Measurements from ENCODE around the gene DGCR8. TPM values are rescaled to one million over a fixed set of nuclear protein-coding genes. Genes with fewer than 3 reads are reported as not detected.
"Not testable (repeated sequence)": the region's sequence is repeated elsewhere in the genome, so short reads cannot be mapped to it uniquely, and the experiment has no call there.

The DGCR8 gene
- polyA plus RNA-seq, 2 of the 4 experiments (the other 2 are of a cell fraction) = 18.1 to 21.3 TPM

- TF ChIP-seq FOXS1 (CRISPR knock-in tag; IDR thresholded peaks at IDR 0.05) (no peak), HES2 (IDR thresholded peaks at IDR 0.05) (no peak), HEYL (CRISPR knock-in tag; IDR thresholded peaks at IDR 0.05) (no peak), ESRRA (IDR thresholded peaks at IDR 0.05; ENCODE audit: borderline replicate concordance, low read length) (no peak), FOSL2 (IDR thresholded peaks at IDR 0.05) (no peak), FOSL2 (CRISPR knock-in tag; IDR thresholded peaks at IDR 0.05) (no peak), GATA3 (IDR thresholded peaks at IDR 0.05; ENCODE audit: borderline replicate concordance) (no peak), SMC3 (IDR thresholded peaks at IDR 0.05) (no peak), ZFP36 (IDR thresholded peaks at IDR 0.05; ENCODE audit: borderline replicate concordance, partially characterized antibody) (no peak), CEBPB (IDR thresholded peaks at IDR 0.05) (no peak)
These were observed 14.0 kb upstream of the DGCR8 start (continued) for GRCh38 chr22:20065896-20066616.

DNA sequence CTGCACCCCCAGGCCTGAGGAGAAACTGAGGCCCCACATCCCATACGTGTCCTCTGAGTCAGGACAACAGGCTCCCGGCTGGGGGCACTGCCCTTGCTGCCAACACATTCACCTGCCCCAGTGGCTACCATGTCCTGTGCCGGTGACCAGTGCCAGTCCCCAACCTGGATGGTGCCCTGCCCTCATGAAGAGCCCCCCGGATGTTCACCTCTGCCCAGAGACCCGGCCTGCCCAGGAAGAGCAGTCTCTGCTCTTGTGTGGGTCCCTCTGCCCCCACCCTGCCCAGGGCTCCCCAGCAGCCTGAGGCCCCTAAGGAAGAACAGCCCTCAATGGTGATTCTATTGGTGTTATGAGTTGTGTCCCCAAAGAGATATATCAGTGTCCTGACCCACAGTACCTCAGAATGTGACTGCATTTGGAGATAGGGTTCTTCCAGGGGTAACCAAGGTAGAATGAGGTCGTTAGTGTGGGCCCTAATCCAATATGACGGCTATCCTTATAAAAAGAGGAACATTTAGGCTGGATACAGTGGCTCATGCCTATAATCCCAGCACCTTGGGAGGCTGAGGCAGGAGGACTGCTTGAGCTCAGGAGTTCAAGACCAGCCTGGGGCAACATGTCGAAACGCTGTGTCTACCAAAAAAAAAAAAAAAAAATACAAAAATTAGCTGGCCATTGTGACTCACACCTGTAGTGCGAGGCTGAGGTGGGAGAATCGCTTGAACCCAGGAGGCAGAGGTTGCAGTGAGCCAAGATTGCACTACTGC, 13.2 kb upstream of the DGCR8 start:
- Histone ChIP-seq H3K4me2 (no peak overlapping the region), H3K27ac (no peak overlapping the region), H3K4me3 (no peak overlapping the region), H3K9me3 (no peaks in the 10 kb centered on the region), H3K4me1 (no peaks in the 10 kb centered on the region)
- 88% methylated on average over 8 of the region's 11 CpGs for WGBS (ENCODE audit: missing lambda C conversion rate)
- no peak for FAIRE-seq
- ChIA-PET POLR2A (no interaction called here), CTCF (interaction anchor here (0.7 kb wide), 1 partner anchor 170 kb away, joined by 3 read pairs; no protein-coding TSS in a partner anchor)
- TF ChIP-seq HEYL (CRISPR knock-in tag; IDR thresholded peaks at IDR 0.05) (no peak), ATOH8 (CRISPR knock-in tag; IDR thresholded peaks at IDR 0.05; ENCODE audit: low read depth) (no peak), PHF8 (IDR thresholded peaks at IDR 0.05; ENCODE audit: borderline replicate concordance, low read depth) (no peak), ZNF302 (CRISPR knock-in tag; IDR thresholded peaks at IDR 0.05) (no peak), HOXB5 (CRISPR knock-in tag; IDR thresholded peaks at IDR 0.05) (no peak), POLR2A (IDR thresholded peaks at IDR 0.05; ENCODE audit: low read length) (no peak), E2F6 (IDR thresholded peaks at IDR 0.05; ENCODE audit: borderline replicate concordance, low read depth) (no peak), POLR2AphosphoS2 (conservative IDR thresholded peaks at IDR 0.05; ENCODE audit: low read length) (no peak), ELK1 (IDR thresholded peaks at IDR 0.05; ENCODE audit: low read depth, low read length) (no peak), JUN (IDR thresholded peaks at IDR 0.05) (no peak), EHMT2 (IDR thresholded peaks at IDR 0.05; ENCODE audit: low read depth) (no peak), SMC3 (IDR thresholded peaks at IDR 0.05) (no peak), TP53 (CRISPR knock-in tag; IDR thresholded peaks at IDR 0.05) (no peak)
- TF ChIP-seq, protein P1, sequence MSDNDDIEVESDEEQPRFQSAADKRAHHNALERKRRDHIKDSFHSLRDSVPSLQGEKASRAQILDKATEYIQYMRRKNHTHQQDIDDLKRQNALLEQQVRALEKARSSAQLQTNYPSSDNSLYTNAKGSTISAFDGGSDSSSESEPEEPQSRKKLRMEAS (IDR thresholded peaks at IDR 0.05) = no peak
- TF ChIP-seq, protein P2, sequence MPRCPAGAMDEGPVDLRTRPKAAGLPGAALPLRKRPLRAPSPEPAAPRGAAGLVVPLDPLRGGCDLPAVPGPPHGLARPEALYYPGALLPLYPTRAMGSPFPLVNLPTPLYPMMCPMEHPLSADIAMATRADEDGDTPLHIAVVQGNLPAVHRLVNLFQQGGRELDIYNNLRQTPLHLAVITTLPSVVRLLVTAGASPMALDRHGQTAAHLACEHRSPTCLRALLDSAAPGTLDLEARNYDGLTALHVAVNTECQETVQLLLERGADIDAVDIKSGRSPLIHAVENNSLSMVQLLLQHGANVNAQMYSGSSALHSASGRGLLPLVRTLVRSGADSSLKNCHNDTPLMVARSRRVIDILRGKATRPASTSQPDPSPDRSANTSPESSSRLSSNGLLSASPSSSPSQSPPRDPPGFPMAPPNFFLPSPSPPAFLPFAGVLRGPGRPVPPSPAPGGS (IDR thresholded peaks at IDR 0.05) = no peak
- no peak for DNase-seq (ENCODE audit: low read depth in 1 of 2, low spot score in 1 of 2)
- no peak for ATAC-seq

DNA sequence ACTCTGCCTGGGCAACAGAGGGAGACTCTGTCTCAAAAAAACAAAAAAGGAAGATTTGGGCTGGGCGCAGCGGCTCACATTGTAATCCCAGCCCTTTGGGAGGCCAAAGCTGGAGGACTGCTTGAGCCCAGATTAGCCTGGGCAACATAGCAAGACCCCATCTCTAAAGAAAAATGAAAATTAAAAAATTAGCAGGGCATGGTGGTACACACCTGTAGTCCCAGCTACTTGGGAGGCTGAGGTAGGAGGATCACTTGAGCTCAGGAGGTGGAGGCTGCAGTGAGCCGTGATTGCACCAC, 12.7 kb upstream of the DGCR8 start:
- CTCF ChIA-PET = interaction anchor here (0.7 kb wide), 1 partner anchor 169 kb away, joined by 3 read pairs; no protein-coding TSS in a partner anchor
- FAIRE-seq; H3K9me3 ChIP-seq; H3K27ac ChIP-seq; POLR2A ChIA-PET; H3K4me2 ChIP-seq; H3K4me1 ChIP-seq; DNase-seq (ENCODE audit: low read depth in 1 of 2, low spot score in 1 of 2); H3K4me3 ChIP-seq; ATAC-seq: not testable (repeated sequence)
- WGBS (ENCODE audit: missing lambda C conversion rate) = 98% methylated on average over 3 of the region's 3 CpGs

All from A549 (cell line).